KMS-11 (cell line): ENCODE measurements around the gene INPP5B.
"Not testable (repeated sequence)": the region's sequence is repeated elsewhere in the genome, so short reads cannot be mapped to it uniquely, and the experiment has no call there.

Experiments
- H2AFZ ChIP-seq: fragments of 200-600 bp; sonication (generic); 2 replicates; pipeline ENCODE4 v1.6.1; 2016; ENCODE audit warnings: antibody characterized with exemption, mixed run types, low read depth
- H3K27ac ChIP-seq: fragments of 200-600 bp; sonication (generic); 2 replicates; pipeline ENCODE4 v1.6.1; 2016; ENCODE audit warnings: mild to moderate bottlenecking, mixed run types
- H3K27me3 ChIP-seq: fragments of 200-600 bp; sonication (generic); 2 replicates; pipeline ENCODE4 v1.6.1; 2017; ENCODE audit warnings: mild to moderate bottlenecking, low read depth, mixed run types, moderate library complexity; ENCODE audit not compliant: insufficient read depth
- H3K36me3 ChIP-seq: fragments of 200-600 bp; sonication (generic); 2 replicates; pipeline ENCODE4 v1.6.1; 2017; ENCODE audit warnings: mild to moderate bottlenecking, mixed run types; ENCODE audit not compliant: insufficient read depth
- H3K4me1 ChIP-seq: fragments of 200-600 bp; sonication (generic); 2 replicates; pipeline ENCODE4 v1.6.1; 2016; ENCODE audit warnings: mild to moderate bottlenecking, low read depth, mixed run types; ENCODE audit not compliant: poor library complexity, severe bottlenecking
- H3K4me2 ChIP-seq: fragments of 200-600 bp; sonication (generic); 2 replicates; pipeline ENCODE4 v1.7.0; 2016; ENCODE audit warnings: mild to moderate bottlenecking, mixed run types
- H3K4me3 ChIP-seq: fragments of 200-600 bp; sonication (generic); IDR thresholded peaks from 2 replicates; pipeline ENCODE4 v1.6.1; 2017; ENCODE audit warnings: low read depth, low read length, mixed read lengths; ENCODE audit not compliant: insufficient read depth
- H3K79me2 ChIP-seq: fragments of 200-600 bp; sonication (generic); 2 replicates; pipeline ENCODE4 v1.6.1; 2016; ENCODE audit warnings: low read depth, mixed run types; ENCODE audit not compliant: insufficient read depth
- H3K9ac ChIP-seq: fragments of 200-600 bp; sonication (generic); 2 replicates; pipeline ENCODE4 v1.6.1; 2016; ENCODE audit warnings: mild to moderate bottlenecking, mixed run types
- H4K20me1 ChIP-seq: fragments of 200-600 bp; sonication (generic); 2 replicates; pipeline ENCODE4 v1.6.1; 2016; ENCODE audit warnings: mild to moderate bottlenecking, mixed run types; ENCODE audit not compliant: insufficient read depth
- CTCF ChIP-seq: fragments of 200-600 bp; sonication (generic); conservative IDR thresholded peaks from 2 replicates; pipeline ENCODE4 v1.6.1; 2017; ENCODE audit warnings: low read depth, mild to moderate bottlenecking, antibody characterized with exemption, low read length, moderate library complexity, mixed read lengths

INPP5B gene

GRCh38 chr1:37906591-37906990 lies 40.3 kb downstream of the INPP5B start:
- H3K27me3 ChIP-seq, result not testable (repeated sequence)

GRCh38 chr1:37905727-37906126 lies 41.1 kb downstream of the INPP5B start:
- Histone ChIP-seq H3K36me3 (no peaks in the 10 kb centered on the region), H3K27ac (no peak overlapping the region), H3K9ac (no peak overlapping the region), H3K27me3 (no peaks in the 10 kb centered on the region), H3K79me2 (no peaks in the 10 kb centered on the region), H3K4me3 (no peak overlapping the region), H3K4me1 (no peaks in the 10 kb centered on the region), H2AFZ (no peak overlapping the region), H4K20me1 (no peaks in the 10 kb centered on the region), H3K4me2 (no peak overlapping the region)
- no peak for TF ChIP-seq CTCF

More at GRCh38 chr1:37906591-37906990, 40.3 kb downstream of the INPP5B start:
- H3K9ac ChIP-seq, H3K27ac ChIP-seq, H3K4me3 ChIP-seq, H3K79me2 ChIP-seq, H2AFZ ChIP-seq, H4K20me1 ChIP-seq, H3K4me2 ChIP-seq, H3K36me3 ChIP-seq, H3K4me1 ChIP-seq: not testable (repeated sequence)

GRCh38 chr1:37903921-37904320 lies 42.9 kb downstream of the INPP5B start:
- not testable (repeated sequence) for H4K20me1 ChIP-seq, H3K79me2 ChIP-seq, H3K9ac ChIP-seq, H3K27me3 ChIP-seq, H2AFZ ChIP-seq, H3K4me3 ChIP-seq, H3K36me3 ChIP-seq, H3K4me2 ChIP-seq, H3K4me1 ChIP-seq, H3K27ac ChIP-seq

- Histone ChIP-seq H3K27ac (no peak overlapping the region), H3K4me3 (no peak overlapping the region), H3K9ac (no peak overlapping the region), H4K20me1 (no peaks in the 10 kb centered on the region), H3K79me2 (no peaks in the 10 kb centered on the region), H3K27me3 (no peaks in the 10 kb centered on the region), H3K4me1 (no peaks in the 10 kb centered on the region), H2AFZ (no peak overlapping the region), H3K36me3 (no peaks in the 10 kb centered on the region), H3K4me2 (no peak overlapping the region)
- TF ChIP-seq CTCF, result no peak
Measured at GRCh38 chr1:37902983-37903382, 43.9 kb downstream of the INPP5B start.

GRCh38 chr1:37901893-37902225 lies 45.0 kb downstream of the INPP5B start:
- H3K4me3 ChIP-seq, result no peak overlapping the region
- no peaks in the 10 kb centered on the region for H3K27me3 ChIP-seq
- no peak overlapping the region for H3K27ac ChIP-seq
- H4K20me1 ChIP-seq, result no peaks in the 10 kb centered on the region
- no peak overlapping the region for H2AFZ ChIP-seq
- H3K9ac ChIP-seq, result no peak overlapping the region
- no peaks in the 10 kb centered on the region for H3K4me1 ChIP-seq
- H3K4me2 ChIP-seq, result no peak overlapping the region
- H3K79me2 ChIP-seq, result no peaks in the 10 kb centered on the region
- H3K36me3 ChIP-seq, result no peaks in the 10 kb centered on the region
- TF ChIP-seq CTCF, result no peak
